Measurements from ENCODE around the gene METTL21C. TPM values are rescaled to one million over a fixed set of nuclear protein-coding genes. Genes with fewer than 3 reads are reported as not detected.

METTL21C gene
- total RNA-seq, 1 experiment from 2014 or later = not detected

DNA sequence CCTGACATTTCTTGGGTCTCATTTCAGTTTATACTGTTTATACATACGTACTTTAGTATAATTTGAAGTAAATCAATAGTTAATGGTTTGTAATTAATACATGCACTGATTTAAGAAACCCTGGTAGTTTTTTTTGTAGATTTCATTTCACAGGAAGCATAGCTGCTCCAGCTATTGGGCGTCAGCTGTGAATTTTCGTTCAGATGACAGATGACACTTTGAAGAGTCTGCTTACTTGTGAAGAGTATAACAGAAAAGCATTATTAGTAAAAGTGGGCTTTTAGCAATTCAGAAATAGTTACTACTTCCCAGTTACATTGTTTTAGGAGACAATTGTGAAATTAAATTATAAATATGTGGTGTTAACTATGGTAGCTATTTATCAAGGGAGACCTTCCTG, 44.4 kb downstream of the METTL21C start:
- intact Hi-C loops (cut with micrococcal nuclease) = loop anchor here (5.0 kb wide), 2 partner anchors 53 to 57 kb away; partner anchors contain the start of gene TPP2
- no peak overlapping the region for H3K9ac ChIP-seq (ENCODE audit: low read length)
- no peak overlapping the region for H3K27ac ChIP-seq (ENCODE audit: low read length)
- no peaks in the 10 kb centered on the region for H3K27me3 ChIP-seq (ENCODE audit: low read length)
- BruUV-seq (replicated peaks) = no TSS peak
- peaks cover 8% of the 10 kb centered on the region; the same call in 1 of the 2 replicates for H3K4me1 ChIP-seq (ENCODE audit: insufficient read depth, low read length)
- H3K9me3 ChIP-seq (ENCODE audit: low read length) = no peaks in the 10 kb centered on the region
- H2AFZ ChIP-seq (ENCODE audit: low read length) = no peak overlapping the region
- H3K9me2 ChIP-seq (replicated peaks; ENCODE audit: low read length) = no peaks in the 10 kb centered on the region
- H3K36me3 ChIP-seq (ENCODE audit: low read depth, low read length) = peaks cover 28% of the 10 kb centered on the region
- no peaks in the 10 kb centered on the region for H4K20me1 ChIP-seq (ENCODE audit: low read length)
- H3K4me2 ChIP-seq (ENCODE audit: low read length) = no peak overlapping the region
- H3F3A ChIP-seq (ENCODE audit: low read length, unreplicated experiment) = no peaks in the 10 kb centered on the region
- H3K79me2 ChIP-seq (ENCODE audit: low read length) = no peaks in the 10 kb centered on the region
- ChIA-PET POLR2A (ENCODE audit: unreplicated experiment) (no interaction called here), CTCF (no interaction called here)
- no peak overlapping the region for H3K4me3 ChIP-seq (ENCODE audit: low read length)
- DNase-seq = no peak
- no peak for ATAC-seq
- TF ChIP-seq EZH2 (IDR thresholded peaks at IDR 0.05; ENCODE audit: low read length, unreplicated experiment) (no peak), EZH2phosphoT487 (IDR thresholded peaks at IDR 0.05; ENCODE audit: borderline replicate concordance, low read length) (no peak)
- TF ChIP-seq, protein P1, sequence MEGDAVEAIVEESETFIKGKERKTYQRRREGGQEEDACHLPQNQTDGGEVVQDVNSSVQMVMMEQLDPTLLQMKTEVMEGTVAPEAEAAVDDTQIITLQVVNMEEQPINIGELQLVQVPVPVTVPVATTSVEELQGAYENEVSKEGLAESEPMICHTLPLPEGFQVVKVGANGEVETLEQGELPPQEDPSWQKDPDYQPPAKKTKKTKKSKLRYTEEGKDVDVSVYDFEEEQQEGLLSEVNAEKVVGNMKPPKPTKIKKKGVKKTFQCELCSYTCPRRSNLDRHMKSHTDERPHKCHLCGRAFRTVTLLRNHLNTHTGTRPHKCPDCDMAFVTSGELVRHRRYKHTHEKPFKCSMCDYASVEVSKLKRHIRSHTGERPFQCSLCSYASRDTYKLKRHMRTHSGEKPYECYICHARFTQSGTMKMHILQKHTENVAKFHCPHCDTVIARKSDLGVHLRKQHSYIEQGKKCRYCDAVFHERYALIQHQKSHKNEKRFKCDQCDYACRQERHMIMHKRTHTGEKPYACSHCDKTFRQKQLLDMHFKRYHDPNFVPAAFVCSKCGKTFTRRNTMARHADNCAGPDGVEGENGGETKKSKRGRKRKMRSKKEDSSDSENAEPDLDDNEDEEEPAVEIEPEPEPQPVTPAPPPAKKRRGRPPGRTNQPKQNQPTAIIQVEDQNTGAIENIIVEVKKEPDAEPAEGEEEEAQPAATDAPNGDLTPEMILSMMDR (conservative IDR thresholded peaks at IDR 0.05; ENCODE audit: low read depth, low read length) = no peak

DNA sequence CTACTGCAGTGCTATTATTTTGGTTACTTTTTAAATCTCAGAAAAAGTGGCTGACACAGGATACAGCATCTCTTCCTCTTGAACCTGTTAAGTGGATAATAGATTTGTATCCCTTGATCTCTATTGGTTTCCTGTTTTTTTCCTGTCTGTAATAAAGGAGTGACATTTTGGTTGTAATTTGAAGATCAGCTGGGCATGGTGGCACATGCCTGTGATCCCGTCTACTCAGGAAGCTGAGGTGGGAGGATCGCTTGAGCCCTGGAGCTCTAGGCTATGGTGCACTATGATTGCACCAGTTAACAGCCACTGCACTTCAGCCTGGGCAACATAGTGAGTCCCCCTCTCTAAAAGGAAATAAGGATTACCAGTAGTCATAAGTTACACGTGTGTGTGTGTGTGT, 46.8 kb downstream of the METTL21C start:
- no peak for DNase-seq
- intact Hi-C loops (cut with micrococcal nuclease) = no loop called here
- TF ChIP-seq, protein P1 (conservative IDR thresholded peaks at IDR 0.05; ENCODE audit: low read depth, low read length) = no peak
- TF ChIP-seq EZH2phosphoT487 (IDR thresholded peaks at IDR 0.05; ENCODE audit: borderline replicate concordance, low read length) (no peak), EZH2 (IDR thresholded peaks at IDR 0.05; ENCODE audit: low read length, unreplicated experiment) (no peak)
- no peak overlapping the region for H2AFZ ChIP-seq (ENCODE audit: low read length)
- no peak for ATAC-seq
- no peaks in the 10 kb centered on the region for H3K9me2 ChIP-seq (replicated peaks; ENCODE audit: low read length)
- H3K4me3 ChIP-seq (ENCODE audit: low read length) = no peak overlapping the region
- H3K79me2 ChIP-seq (ENCODE audit: low read length) = no peaks in the 10 kb centered on the region
- no peaks in the 10 kb centered on the region for H3K27me3 ChIP-seq (ENCODE audit: low read length)
- no peak overlapping the region for H3K4me2 ChIP-seq (ENCODE audit: low read length)
- H4K20me1 ChIP-seq (ENCODE audit: low read length) = no peaks in the 10 kb centered on the region
- no peak overlapping the region for H3K9ac ChIP-seq (ENCODE audit: low read length)
- no TSS peak for BruUV-seq (replicated peaks)
- no peaks in the 10 kb centered on the region for H3K9me3 ChIP-seq (ENCODE audit: low read length)
- ChIA-PET POLR2A (ENCODE audit: unreplicated experiment) (no interaction called here), CTCF (no interaction called here)
- H3K4me1 ChIP-seq (ENCODE audit: insufficient read depth, low read length) = peaks cover 8% of the 10 kb centered on the region; the same call in 1 of the 2 replicates
- no peak overlapping the region for H3K27ac ChIP-seq (ENCODE audit: low read length)
- peaks cover 34% of the 10 kb centered on the region for H3K36me3 ChIP-seq (ENCODE audit: low read depth, low read length)
- no peaks in the 10 kb centered on the region for H3F3A ChIP-seq (ENCODE audit: low read length, unreplicated experiment)

DNA sequence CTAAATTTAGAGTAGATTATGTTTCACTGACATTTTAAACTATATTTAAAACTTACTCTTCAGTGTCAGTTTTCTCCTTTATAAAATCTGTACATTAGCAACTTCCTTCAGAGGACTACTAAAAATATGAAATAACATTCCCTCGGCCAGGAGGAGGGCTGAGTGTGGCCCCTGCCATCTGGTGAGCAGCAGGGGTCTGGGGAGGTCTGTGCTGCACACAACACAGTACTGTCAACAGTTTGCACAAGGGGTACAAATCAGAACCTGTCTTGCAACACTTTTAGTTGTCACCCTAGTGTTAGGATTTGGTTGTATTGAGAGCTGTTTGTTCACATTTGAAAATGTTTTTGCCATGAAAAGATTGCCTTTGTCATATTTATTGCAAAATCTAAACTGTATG, 49.1 kb downstream of the METTL21C start:
- no TSS peak for BruUV-seq (replicated peaks)
- Histone ChIP-seq H3K4me1 (ENCODE audit: insufficient read depth, low read length) (no peaks in the 10 kb centered on the region; the same call in 1 of the 2 replicates), H3K4me2 (ENCODE audit: low read length) (no peak overlapping the region), H3F3A (ENCODE audit: low read length, unreplicated experiment) (no peaks in the 10 kb centered on the region), H2AFZ (ENCODE audit: low read length) (no peak overlapping the region), H3K27ac (ENCODE audit: low read length) (no peak overlapping the region), H3K9me3 (ENCODE audit: low read length) (no peaks in the 10 kb centered on the region), H4K20me1 (ENCODE audit: low read length) (no peaks in the 10 kb centered on the region), H3K27me3 (ENCODE audit: low read length) (no peaks in the 10 kb centered on the region), H3K36me3 (ENCODE audit: low read depth, low read length) (peaks cover 38% of the 10 kb centered on the region), H3K4me3 (ENCODE audit: low read length) (no peak overlapping the region), H3K9me2 (replicated peaks; ENCODE audit: low read length) (no peaks in the 10 kb centered on the region), H3K9ac (ENCODE audit: low read length) (no peak overlapping the region), H3K79me2 (ENCODE audit: low read length) (no peaks in the 10 kb centered on the region)
- CTCF ChIA-PET = no interaction called here
- ATAC-seq (no peak), DNase-seq (no peak)
- TF ChIP-seq, protein P1 (conservative IDR thresholded peaks at IDR 0.05; ENCODE audit: low read depth, low read length) = no peak
- TF ChIP-seq EZH2 (IDR thresholded peaks at IDR 0.05; ENCODE audit: low read length, unreplicated experiment) (no peak), EZH2phosphoT487 (IDR thresholded peaks at IDR 0.05; ENCODE audit: borderline replicate concordance, low read length) (no peak)
- intact Hi-C loops (cut with micrococcal nuclease) = no loop called here
- POLR2A ChIA-PET (ENCODE audit: unreplicated experiment) = no interaction called here

Measured in PC-3 (cell line).